ENCODE data around the gene SMIM13. TPM values are rescaled to one million over a fixed set of nuclear protein-coding genes. Genes with fewer than 3 reads are reported as not detected.
A peak's percentile ranks its signal among the peaks of the same experiment; 100 is the strongest.

Gene SMIM13
- total RNA-seq, 1 donor from 2014 or later, result 15.2 TPM

DNA sequence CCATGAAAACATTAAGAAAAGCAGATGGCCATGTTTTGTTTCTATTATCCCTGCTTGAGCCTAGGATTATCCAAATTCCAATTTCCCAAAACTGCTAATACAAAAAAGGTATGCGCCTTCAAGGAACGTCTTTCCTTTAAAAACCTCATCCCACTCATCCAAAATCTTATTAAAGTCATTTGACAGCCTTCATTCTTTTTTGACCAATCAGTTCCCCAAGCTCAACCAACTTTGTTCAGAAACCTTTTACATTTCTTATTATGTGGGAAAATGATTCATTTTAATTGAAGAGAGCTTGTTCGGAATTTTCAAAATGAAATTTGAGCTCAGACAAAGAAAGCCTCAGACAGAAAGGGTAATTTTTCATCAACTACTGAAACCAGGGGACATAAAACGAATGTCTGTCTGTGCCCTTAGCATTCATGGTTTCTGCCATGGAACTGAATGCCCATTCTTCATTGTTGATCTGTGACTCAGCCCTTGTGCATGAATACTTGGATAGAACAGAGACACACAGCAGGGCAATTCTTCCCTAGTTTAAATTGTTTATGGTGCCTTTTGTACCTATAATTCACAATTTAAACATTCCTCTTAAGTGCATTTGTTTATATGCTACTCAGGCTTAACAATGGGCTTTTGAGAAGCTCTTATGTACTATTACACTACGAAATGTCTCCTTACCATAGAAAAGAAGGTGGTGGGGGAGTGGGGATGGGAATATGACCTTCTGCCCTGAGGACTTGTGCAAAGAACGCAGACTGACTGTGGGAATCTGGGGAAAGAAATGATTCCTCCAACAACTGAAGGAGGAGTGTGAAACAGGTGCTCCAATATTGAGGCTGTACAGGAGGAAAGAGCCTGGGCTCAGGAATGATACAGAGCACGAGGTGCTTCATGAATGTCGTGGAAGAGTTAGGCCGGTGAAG lies 67.7 kb downstream of the SMIM13 start:
- DNase-seq, result peak; percentile 50
- Mint-ChIP-seq H3K4me3 (no peak overlapping the region), H3K27me3 (peaks cover 5% of the 10 kb centered on the region), H3K9me3 (no peaks in the 10 kb centered on the region), H3K36me3 (ENCODE audit: low read depth) (no peaks in the 10 kb centered on the region), H3K27ac (no peak overlapping the region), H3K4me1 (peaks cover 20% of the 10 kb centered on the region)
- intact Hi-C loops (cut with micrococcal nuclease), result no loop called here

DNA sequence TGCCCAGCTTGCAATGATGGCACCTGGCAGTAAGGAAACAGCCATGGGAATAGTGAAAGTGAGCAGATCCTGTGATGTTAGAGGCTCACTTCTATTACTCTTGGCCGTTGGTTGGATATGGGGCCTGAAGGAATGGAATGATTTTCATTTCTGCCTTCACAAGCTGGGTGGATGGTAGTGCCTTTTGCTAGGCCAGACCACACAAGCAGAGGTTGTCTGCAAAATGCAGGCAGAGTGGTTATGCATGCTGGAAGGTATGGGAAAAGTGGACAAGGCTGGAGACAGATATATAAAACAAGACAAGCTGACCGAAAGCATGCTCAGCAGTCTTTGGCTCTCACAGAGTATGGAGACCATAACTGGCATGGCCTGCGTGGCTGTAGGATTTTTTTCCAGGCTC lies 68.6 kb downstream of the SMIM13 start:
- Mint-ChIP-seq H3K36me3 (ENCODE audit: low read depth) (no peaks in the 10 kb centered on the region), H3K27me3 (peaks cover 5% of the 10 kb centered on the region), H3K4me1 (peaks cover 20% of the 10 kb centered on the region), H3K27ac (no peak overlapping the region), H3K9me3 (no peaks in the 10 kb centered on the region), H3K4me3 (no peak overlapping the region)
- no peak for DNase-seq
- intact Hi-C loops (cut with micrococcal nuclease), result no loop called here

DNA sequence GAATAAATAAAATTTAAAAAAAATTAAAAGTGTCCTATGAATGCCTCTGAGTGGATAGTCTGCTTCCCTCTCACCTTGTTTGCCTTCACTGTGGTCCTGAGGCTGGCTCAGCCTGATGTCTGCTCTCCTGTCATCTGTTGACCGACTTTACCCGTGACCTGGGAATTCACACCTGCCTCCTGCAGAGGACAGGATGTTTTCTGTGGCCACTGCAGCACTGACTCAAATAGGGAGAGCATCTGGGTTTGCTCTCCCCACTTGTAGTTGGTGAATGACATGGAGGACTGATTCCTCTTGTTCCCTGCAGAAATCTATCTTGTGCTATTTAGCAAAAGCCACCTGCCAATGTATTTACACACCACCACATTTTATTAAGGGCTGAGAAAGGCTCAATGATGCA lies 70.3 kb downstream of the SMIM13 start:
- intact Hi-C loops (cut with micrococcal nuclease), result no loop called here

DNA sequence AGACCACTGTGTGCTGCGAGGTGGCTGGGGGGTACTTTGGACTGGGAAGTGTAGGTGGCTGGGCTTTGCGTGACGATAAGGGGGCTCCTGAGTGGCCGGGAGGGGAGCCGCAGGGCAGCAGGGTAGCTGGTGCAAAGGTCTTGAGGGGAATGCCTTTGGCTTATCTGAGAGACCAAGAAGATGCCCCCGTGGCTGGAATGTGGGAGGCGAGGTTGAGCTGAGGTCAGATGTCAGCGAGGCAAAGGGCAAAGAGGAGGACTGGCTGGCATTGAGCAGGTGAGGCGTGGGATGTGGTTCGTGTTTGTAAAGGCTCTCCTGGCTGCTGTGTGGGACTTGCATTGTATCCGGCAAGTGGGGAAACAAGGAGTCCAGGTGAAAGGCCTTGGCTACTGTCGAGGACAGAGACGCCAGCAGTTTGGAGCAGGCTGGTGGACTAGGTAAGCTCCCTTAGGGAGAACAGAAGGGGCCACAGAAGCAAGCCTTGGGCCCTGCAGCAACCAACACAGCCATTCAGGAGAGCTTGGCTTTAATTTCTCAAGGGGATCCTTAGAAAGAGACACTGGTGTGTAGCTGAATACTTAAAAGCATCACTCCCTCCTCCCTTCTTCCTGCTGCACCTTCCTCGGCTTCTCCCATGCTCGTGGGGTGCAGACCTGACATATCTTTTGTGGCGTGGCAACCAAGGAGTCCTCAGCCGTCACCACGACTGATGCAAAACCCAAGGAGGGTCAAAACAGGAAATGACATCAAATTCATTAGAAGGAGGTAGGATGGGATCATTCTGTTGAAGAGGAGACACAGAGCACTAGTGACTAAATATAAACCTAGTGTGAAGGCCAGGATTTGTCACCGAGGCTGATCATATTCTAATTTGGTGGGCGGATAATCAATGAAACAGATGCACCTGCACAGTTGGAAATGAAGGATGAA lies 71.3 kb downstream of the SMIM13 start:
- DNase-seq, result peak; percentile 61
- Mint-ChIP-seq H3K4me1 (peaks cover 20% of the 10 kb centered on the region), H3K9me3 (no peaks in the 10 kb centered on the region), H3K27ac (peak overlapping the region; percentile 62), H3K36me3 (ENCODE audit: low read depth) (no peaks in the 10 kb centered on the region), H3K27me3 (peaks cover 5% of the 10 kb centered on the region), H3K4me3 (no peak overlapping the region)
- intact Hi-C loops (cut with micrococcal nuclease), result no loop called here

More for the DNA sequence above, 70.3 kb downstream of the SMIM13 start:
- Mint-ChIP-seq H3K9me3 (no peaks in the 10 kb centered on the region), H3K4me1 (peaks cover 20% of the 10 kb centered on the region), H3K36me3 (ENCODE audit: low read depth) (no peaks in the 10 kb centered on the region), H3K27me3 (peaks cover 5% of the 10 kb centered on the region), H3K27ac (peak overlapping the region; percentile 50), H3K4me3 (no peak overlapping the region)
- DNase-seq, result peak; percentile 62

DNA sequence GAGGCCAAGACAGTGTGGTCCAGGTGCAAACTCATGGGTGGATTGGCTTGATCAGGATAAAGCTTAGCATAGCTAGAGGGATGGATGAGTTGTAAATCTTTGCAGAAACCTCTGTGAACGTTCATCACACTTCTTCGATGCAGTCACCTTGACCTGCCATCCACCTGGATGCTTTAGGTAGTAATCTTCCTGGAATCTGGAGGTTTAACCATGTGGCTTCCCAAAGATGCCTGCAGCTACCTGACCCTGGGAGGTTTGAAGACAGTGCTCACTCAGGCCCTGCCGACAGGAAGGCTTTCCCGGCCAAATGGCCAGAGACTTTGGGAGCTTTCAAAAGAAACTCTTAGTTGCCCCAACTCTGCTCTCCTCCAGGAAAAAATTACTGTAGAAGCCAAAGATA lies 73.3 kb downstream of the SMIM13 start:
- Mint-ChIP-seq H3K27me3 (no peaks in the 10 kb centered on the region), H3K4me3 (no peak overlapping the region), H3K9me3 (no peaks in the 10 kb centered on the region), H3K27ac (no peak overlapping the region), H3K4me1 (peaks cover 20% of the 10 kb centered on the region), H3K36me3 (ENCODE audit: low read depth) (no peaks in the 10 kb centered on the region)
- intact Hi-C loops (cut with micrococcal nuclease), result no loop called here
- peak; percentile 49 for DNase-seq

DNA sequence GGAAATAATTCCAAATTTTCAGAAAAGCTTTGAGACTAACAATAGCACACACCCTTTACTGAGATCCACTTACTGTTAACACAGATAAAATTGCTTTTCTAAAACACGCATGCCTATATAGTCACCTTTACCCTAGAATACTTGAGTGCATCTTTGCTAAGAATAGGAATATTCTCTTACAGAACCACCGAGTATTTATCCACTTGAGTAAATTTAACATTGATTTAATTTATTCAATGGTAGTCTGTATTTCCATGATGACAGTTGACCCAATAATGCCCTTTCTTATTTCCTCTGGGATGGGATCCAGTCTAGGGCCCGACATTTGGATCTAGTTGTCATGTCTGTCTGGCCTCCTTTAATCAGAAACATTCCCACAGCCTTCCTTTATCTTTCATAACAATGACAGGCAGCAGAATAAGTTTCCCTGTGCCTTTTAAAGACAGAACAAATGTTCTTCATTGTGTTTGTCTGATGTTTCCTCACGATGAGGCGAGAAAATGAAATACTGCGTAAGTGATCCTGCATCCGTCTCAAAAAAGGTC lies 74.5 kb downstream of the SMIM13 start:
- Mint-ChIP-seq H3K27me3 (no peaks in the 10 kb centered on the region), H3K9me3 (no peaks in the 10 kb centered on the region), H3K4me1 (peaks cover 32% of the 10 kb centered on the region), H3K36me3 (ENCODE audit: low read depth) (no peaks in the 10 kb centered on the region), H3K27ac (no peak overlapping the region), H3K4me3 (no peak overlapping the region)
- DNase-seq, result peak; percentile 37
- intact Hi-C loops (cut with micrococcal nuclease), result no loop called here

DNA sequence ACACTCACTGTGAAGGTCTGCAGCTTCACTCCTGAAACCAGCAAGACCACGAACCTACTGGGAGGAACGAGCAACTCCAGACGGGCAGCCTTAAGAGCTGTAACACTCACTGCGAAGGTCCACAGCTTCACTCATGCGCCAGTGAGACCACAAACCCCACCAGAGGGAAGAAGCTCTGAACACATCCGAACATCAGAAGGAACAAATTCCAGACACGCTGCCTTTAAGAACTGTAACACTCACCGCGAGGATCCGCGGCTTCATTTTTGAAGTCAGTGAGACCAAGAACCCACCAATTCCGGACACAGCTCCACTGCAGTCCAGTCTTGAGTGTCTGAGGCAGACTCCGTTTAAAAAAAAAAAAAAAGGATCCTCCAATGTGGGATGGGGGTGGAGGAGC lies 78.3 kb downstream of the SMIM13 start:
- no peaks in the 10 kb centered on the region for H3K36me3 Mint-ChIP-seq (ENCODE audit: low read depth)
- peaks cover 18% of the 10 kb centered on the region for H3K4me1 Mint-ChIP-seq
- no peaks in the 10 kb centered on the region for H3K9me3 Mint-ChIP-seq
- peak; percentile 53 for DNase-seq
- H3K27ac Mint-ChIP-seq, result no peak overlapping the region
- H3K27me3 Mint-ChIP-seq, result no peaks in the 10 kb centered on the region
- H3K4me3 Mint-ChIP-seq, result no peak overlapping the region
- intact Hi-C loops (cut with micrococcal nuclease), result loop anchor here (1.0 to 5.0 kb wide), 5 partner anchors 28 to 324 kb away; partner anchors contain the start of gene NEDD9

DNA sequence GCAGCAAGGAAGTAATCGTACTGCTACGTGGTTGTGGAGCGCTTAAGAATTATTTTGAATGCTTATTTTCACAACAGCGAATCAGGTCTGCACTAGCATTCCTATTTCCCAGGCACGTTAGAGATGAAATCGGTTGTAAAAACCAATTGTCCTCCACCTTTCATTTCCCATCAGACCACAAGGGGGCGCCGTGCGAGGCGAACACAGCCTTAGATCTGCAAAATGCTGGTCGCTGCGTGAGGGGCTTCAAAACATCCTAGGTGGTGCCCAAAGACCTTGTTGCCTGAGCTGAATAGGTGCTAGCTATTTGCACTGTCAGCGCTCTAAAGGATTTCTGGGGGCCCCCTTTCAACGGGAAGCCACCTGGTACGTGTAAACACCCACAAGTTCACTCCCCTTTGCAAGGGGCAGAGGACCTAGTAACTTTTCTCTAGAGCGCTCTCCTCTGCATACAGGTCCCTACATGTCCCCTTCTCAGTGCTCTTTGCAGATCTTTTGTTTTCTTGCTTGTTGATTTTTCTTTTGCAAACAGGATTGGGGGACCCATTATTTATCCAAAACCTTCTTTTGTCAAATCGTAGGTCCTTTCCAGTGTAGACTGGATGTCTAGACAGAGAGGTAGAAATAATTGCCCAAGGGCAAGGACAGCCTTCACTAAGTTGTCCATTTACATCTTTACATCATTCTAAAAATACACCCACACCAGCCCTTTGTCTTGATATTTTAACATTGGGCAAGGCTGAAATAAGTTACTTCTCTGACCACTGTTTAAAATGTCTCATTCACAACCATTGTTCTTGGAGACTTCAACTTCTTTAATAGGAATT lies 79.1 kb downstream of the SMIM13 start:
- peak; percentile 92 for DNase-seq
- Mint-ChIP-seq H3K9me3 (no peaks in the 10 kb centered on the region), H3K4me1 (peaks cover 21% of the 10 kb centered on the region), H3K27me3 (no peaks in the 10 kb centered on the region), H3K36me3 (ENCODE audit: low read depth) (no peaks in the 10 kb centered on the region), H3K4me3 (peak overlapping the region; percentile 32), H3K27ac (peak overlapping the region; percentile 21)
- intact Hi-C loops (cut with micrococcal nuclease), result loop anchor here (1.0 to 5.0 kb wide), 5 partner anchors 28 to 324 kb away; partner anchors contain the start of gene NEDD9

DNA sequence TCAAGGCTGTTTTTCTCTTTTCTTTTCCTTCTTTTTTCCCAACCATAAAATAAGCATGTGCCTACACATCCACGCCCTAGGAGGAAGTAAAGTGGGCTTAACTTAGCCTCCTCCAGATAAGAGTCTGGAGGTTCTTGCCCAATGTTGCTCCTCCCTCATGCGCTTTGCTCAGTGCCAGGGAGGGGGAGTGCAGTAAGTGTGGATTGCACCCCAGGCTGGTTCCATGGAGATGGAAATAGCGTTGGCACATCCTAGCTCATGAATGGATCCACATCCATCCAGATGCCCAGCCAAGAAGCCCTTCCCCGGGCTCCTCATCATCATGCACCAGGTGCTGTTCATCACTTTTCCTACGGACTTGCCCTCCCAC lies 80.6 kb downstream of the SMIM13 start:
- Mint-ChIP-seq H3K4me1 (peaks cover 21% of the 10 kb centered on the region), H3K27ac (no peak overlapping the region), H3K27me3 (no peaks in the 10 kb centered on the region), H3K9me3 (no peaks in the 10 kb centered on the region), H3K4me3 (no peak overlapping the region), H3K36me3 (ENCODE audit: low read depth) (no peaks in the 10 kb centered on the region)
- intact Hi-C loops (cut with micrococcal nuclease), result loop anchor here (5.0 kb wide), 2 partner anchors 148 to 208 kb away; no protein-coding TSS in a partner anchor
- peak; percentile 47 for DNase-seq

DNA sequence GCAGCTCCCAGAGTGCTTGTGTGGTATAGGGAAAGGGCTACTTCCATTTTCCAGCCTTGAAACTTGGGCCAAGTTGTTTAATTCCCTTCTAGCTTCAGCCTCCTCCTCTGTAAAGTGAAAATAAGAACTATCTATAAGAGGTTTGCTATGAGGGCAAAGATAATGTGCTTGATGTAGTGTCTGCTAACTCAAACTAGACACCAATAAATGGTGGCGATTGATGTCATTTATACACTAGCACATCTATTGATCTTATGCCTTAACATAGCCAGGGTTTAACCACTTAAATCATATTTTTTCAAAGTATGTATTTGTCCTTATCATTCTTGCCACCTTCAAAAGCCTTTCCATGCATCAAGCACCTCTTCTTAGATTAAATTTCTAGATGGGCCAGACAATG lies 83.6 kb downstream of the SMIM13 start:
- H3K27ac Mint-ChIP-seq, result no peak overlapping the region
- peaks cover 17% of the 10 kb centered on the region for H3K4me1 Mint-ChIP-seq
- H3K9me3 Mint-ChIP-seq, result peaks cover under 1% of the 10 kb centered on the region
- H3K36me3 Mint-ChIP-seq (ENCODE audit: low read depth), result peaks cover 6% of the 10 kb centered on the region
- H3K27me3 Mint-ChIP-seq, result no peaks in the 10 kb centered on the region
- DNase-seq, result no peak
- intact Hi-C loops (cut with micrococcal nuclease), result no loop called here
- no peak overlapping the region for H3K4me3 Mint-ChIP-seq

DNA sequence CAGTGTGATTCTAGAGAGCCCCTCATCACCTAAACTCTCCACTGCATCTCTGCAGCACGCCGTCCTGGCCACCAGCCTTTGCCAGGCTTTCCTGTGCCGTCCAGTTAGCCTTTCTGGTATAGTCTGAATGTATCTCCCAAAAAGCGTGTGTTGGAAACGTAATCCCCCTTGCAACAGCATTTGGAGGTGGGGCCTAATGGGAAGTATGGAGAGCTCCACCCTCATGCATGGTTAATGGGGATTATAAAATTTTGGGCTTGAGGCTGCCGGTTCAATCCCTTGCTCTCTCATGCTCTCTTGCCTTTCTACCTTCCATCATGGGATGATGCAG lies 85.4 kb downstream of the SMIM13 start:
- peaks cover 5% of the 10 kb centered on the region for H3K4me1 Mint-ChIP-seq
- H3K27me3 Mint-ChIP-seq, result no peaks in the 10 kb centered on the region
- no peak overlapping the region for H3K27ac Mint-ChIP-seq
- H3K9me3 Mint-ChIP-seq, result peaks cover 3% of the 10 kb centered on the region
- peaks cover 20% of the 10 kb centered on the region for H3K36me3 Mint-ChIP-seq (ENCODE audit: low read depth)
- peak; percentile 37 for DNase-seq
- intact Hi-C loops (cut with micrococcal nuclease), result no loop called here
- no peak overlapping the region for H3K4me3 Mint-ChIP-seq

DNA sequence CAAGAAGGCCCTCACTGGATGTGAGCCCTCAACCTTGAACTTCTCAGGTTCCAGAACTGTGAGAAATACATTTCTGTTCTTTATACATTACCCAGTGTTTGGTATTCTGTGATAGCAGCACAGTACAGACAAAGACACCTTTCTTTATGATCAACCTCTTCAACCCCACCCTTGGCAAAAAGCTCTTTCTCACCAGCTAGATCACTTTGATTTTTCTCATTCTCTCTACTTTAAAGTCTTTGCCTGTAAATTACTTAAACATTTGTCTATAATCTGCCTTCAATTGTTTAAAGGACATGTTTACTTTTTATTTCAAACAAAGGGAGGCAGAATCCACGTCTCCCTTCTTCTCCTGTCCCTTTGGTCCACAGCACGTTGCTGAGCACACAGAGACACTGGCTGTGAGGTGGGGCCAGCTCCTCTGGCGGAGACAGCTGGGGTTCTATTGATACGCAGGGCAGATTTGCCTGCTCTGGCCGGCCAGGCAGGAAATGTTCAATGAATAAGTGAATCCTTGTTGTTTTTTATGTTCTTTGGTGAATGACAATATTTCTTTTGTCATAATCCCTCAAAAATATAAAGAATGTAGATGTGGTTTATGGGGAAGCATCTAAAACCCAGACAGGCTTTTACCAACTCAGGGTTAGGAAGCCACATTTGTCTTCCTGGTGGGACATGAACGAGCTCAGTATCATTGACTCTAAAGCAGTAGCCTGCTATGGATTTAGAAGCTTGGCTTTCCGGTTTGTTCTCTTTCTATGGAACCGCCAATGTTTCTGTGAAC lies 86.0 kb downstream of the SMIM13 start:
- intact Hi-C loops (cut with micrococcal nuclease), result no loop called here
- Mint-ChIP-seq H3K9me3 (peaks cover 3% of the 10 kb centered on the region), H3K27ac (no peak overlapping the region), H3K4me3 (no peak overlapping the region), H3K27me3 (no peaks in the 10 kb centered on the region), H3K4me1 (peaks cover 5% of the 10 kb centered on the region), H3K36me3 (ENCODE audit: low read depth) (peaks cover 26% of the 10 kb centered on the region)
- peak; percentile 43 for DNase-seq

All from activated CD4-positive, alpha-beta T cell treated with anti-CD3 and anti-CD28 coated beads, Interleukin-2, amount 10 ng/mL, durations not matched to agents 24 days and 14 days (primary cell).